Subcutaneous abdominal adipose tissue (tissue), 5 donors: ENCODE results near the gene GLRA3.
"Not testable (repeated sequence)": the region's sequence is repeated elsewhere in the genome, so short reads cannot be mapped to it uniquely, and the experiment has no call there.

ENCODE experiments used
- H3K27ac ChIP-seq: one replicate; pipeline ENCODE4 v1.7.0; 2013; ENCODE audit warnings: low read depth, mild to moderate bottlenecking, inconsistent platforms, low read length, moderate library complexity
- H3K27me3 ChIP-seq, 5 donors: one replicate each; pipeline ENCODE4 v1.7.0; 2013; ENCODE audit warnings: low read length in 5 of 5, inconsistent platforms in 1 of 5; ENCODE audit not compliant: control insufficient read depth in 5 of 5, insufficient read depth in 4 of 5
- H3K36me3 ChIP-seq, 5 donors: one replicate each; pipeline ENCODE4 v1.7.0; 2013; ENCODE audit warnings: low read length in 5 of 5; ENCODE audit not compliant: control insufficient read depth in 5 of 5, insufficient read depth in 5 of 5
- H3K4me1 ChIP-seq, 5 donors: one replicate each; pipeline ENCODE4 v1.7.0; 2013; ENCODE audit warnings: low read length in 5 of 5, mild to moderate bottlenecking in 3 of 5, moderate library complexity in 1 of 5; ENCODE audit not compliant: control insufficient read depth in 5 of 5, insufficient read depth in 5 of 5
- H3K4me3 ChIP-seq, 5 donors: one replicate each; pipeline ENCODE4 v1.7.0; 2013; ENCODE audit warnings: low read length in 5 of 5, low read depth in 1 of 5
- H3K9ac ChIP-seq, 5 donors: one replicate each; pipeline ENCODE4 v1.7.0; 2013; ENCODE audit warnings: low read length in 5 of 5, mild to moderate bottlenecking in 4 of 5, moderate library complexity in 3 of 5
- H3K9me3 ChIP-seq, 5 donors: one replicate each; pipeline ENCODE4 v1.7.0; 2013; ENCODE audit warnings: low read length in 5 of 5; ENCODE audit not compliant: control insufficient read depth in 5 of 5
- donor health status: healthy.
- donor health status: healthy.
- donor health status: healthy.
- donor health status: healthy.
- donor health status: healthy.

Gene GLRA3

DNA sequence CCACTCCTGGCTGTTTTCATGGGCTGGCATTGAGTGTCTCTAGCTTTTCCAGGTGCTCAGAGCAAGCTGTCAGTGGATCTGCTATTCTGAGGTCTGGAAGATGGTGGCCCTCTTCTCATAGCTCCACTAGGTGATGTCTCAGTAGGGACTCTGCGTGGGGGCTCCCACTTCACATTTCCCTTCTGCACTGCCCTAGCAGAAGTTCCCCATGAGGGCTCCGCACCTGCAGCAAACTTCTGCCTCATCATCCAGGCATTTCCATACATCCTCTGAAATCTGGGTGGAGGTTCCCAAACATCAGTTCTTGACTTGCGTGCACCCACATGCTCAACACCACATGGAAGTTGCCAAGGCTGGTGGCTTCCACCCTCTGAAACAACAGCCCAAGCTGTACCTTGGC, 13.8 kb downstream of the GLRA3 start:
- Histone ChIP-seq H3K9ac (no peak overlapping the region), H3K4me3 (no peak overlapping the region), H3K9me3 (peaks cover 0 to 8% (median 0%) of the 10 kb centered on the region in 5 donors), H3K36me3 (no peaks in the 10 kb centered on the region), H3K27ac (no peak overlapping the region), H3K4me1 (no peaks in the 10 kb centered on the region), H3K27me3 (no peaks in the 10 kb centered on the region)

DNA sequence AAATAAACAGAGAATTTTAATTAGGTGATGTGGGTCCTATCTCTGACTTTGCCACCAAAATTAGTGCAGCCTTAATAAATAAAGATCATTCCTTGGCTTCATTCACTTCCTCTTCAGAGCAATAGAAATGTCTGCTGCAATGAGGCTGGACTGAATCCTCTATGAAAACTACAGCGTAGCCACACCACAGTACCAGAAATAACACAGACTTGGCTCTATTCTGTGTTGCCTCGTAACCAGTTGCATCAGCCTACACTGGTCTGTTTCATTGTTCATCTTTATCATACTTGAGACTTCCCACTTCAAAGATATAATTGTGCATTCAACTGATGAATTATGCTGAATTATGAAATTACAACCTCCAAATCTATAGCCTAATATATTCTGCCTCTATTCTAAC, 15.8 kb downstream of the GLRA3 start:
- H3K9ac ChIP-seq, result no peak overlapping the region
- H3K4me3 ChIP-seq, result no peak overlapping the region
- no peaks in the 10 kb centered on the region for H3K4me1 ChIP-seq
- no peaks in the 10 kb centered on the region for H3K27me3 ChIP-seq
- H3K36me3 ChIP-seq, result no peaks in the 10 kb centered on the region
- peaks cover 0 to 8% (median 0%) of the 10 kb centered on the region in 5 donors for H3K9me3 ChIP-seq
- H3K27ac ChIP-seq, result no peak overlapping the region

DNA sequence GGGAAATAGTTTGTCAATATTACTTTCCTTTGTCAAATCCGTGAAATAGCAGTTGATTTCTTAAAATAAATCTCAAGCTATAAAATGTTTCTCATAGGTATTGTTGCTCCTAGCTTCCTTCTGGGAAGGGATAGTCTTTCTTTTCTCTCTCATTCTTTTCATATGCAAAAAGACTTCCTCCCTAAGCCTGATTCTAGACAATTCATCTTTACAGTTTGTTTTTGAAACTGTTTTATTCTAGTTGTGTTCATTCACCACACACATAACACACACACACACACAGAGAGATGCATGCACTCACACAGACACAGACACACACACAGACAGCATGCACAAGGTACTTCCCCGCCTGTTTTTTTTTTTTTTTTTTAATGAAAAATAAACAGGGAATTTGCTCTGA, 18.2 kb downstream of the GLRA3 start:
- Histone ChIP-seq H3K4me3 (no peak overlapping the region), H3K9me3 (peaks cover 0 to 8% (median 0%) of the 10 kb centered on the region in 5 donors), H3K9ac (no peak overlapping the region), H3K27ac (no peak overlapping the region), H3K4me1 (no peaks in the 10 kb centered on the region), H3K36me3 (no peaks in the 10 kb centered on the region), H3K27me3 (no peaks in the 10 kb centered on the region)

DNA sequence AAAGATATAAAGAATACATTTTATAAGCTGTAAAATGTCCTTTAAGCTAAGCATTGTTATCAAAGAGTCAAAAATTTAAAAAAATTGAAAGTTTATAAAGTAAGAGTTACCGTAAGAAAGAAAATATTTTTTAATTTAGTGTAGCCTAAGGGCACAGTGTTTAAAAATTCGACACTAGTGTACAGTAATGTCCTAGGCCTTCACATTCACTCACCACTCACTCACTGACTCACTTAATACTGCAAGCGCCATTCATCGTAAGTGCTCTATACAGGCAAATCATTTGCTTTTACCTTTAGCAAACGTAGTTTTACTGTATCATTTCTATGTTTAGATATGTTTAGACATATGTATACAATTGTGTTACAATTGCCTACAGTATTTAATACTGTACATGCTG, 20.2 kb downstream of the GLRA3 start:
- H3K9ac ChIP-seq, result no peak overlapping the region
- H3K4me3 ChIP-seq, result no peak overlapping the region
- peaks cover 0 to under 1% (median 0%) of the 10 kb centered on the region in 5 donors for H3K9me3 ChIP-seq
- no peak overlapping the region for H3K27ac ChIP-seq
- no peaks in the 10 kb centered on the region for H3K36me3 ChIP-seq
- no peaks in the 10 kb centered on the region for H3K27me3 ChIP-seq
- no peaks in the 10 kb centered on the region for H3K4me1 ChIP-seq

DNA sequence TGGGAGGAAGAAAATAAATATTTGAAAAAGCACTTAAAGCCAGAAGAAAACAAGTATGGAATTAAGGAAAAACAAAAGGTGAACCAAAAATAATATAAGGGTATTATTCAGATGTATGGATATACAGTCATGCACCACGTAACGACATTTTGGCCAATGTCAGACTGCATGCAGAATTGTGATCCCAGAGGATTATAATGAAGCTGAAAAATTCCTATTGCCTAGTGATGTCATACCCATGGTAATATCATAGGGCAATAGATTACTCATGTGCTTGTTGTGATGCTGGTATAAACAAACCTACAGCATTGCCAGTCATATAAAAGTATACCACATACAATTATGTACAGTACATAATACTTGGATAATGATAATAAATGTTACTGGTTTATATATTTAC, 20.9 kb downstream of the GLRA3 start:
- Histone ChIP-seq H3K4me3 (no peak overlapping the region), H3K9me3 (no peaks in the 10 kb centered on the region), H3K36me3 (no peaks in the 10 kb centered on the region), H3K27ac (no peak overlapping the region), H3K4me1 (no peaks in the 10 kb centered on the region), H3K27me3 (no peaks in the 10 kb centered on the region), H3K9ac (no peak overlapping the region)

DNA sequence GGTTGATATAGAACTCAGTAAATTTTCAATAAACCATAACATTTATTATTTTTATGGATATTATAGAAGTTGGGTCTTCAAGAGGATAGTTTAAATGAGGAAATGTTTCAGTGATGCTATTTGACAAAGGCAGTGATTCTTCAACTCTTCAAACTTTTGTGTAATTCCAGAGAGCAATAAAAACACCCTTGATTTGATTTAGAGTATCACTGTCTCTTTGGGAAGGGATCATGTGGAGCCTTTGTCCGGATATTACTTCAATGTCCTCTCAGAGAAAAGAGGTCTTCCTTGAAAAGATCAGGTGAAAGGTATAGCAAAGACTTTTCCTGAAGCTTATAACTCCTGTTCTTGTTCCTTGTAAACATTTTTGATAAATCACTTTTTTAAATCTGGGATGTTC, 23.3 kb downstream of the GLRA3 start:
- no peak overlapping the region for H3K9ac ChIP-seq

DNA sequence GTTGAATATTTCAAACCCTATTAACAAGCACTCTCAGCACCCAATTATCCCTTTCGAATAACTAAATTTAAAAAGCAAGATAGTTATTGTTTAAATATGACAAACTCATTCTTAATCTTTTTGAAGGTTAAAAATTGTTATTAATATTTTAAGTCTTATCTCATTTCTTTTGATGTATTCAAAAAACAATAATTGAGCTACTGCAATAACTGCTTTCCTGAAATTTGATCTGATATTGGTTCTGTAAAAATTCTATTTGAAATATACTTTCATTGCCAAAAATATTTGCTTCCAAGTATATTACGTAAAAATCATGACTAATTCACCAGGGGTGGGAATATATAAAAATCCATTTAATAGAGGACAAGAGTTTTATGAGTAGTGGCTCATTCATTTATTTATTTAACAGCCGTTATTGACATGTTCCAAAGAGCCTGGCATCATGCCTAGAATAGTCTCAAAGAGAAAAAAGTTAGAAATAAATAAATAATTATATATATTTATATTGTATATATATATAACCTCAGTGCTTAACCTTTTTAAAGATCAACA, 34.4 kb downstream of the GLRA3 start:
- Histone ChIP-seq H3K9me3 (no peaks in the 10 kb centered on the region), H3K27me3 (no peaks in the 10 kb centered on the region), H3K27ac (no peak overlapping the region), H3K9ac (no peak overlapping the region), H3K4me1 (no peaks in the 10 kb centered on the region), H3K4me3 (no peak overlapping the region), H3K36me3 (no peaks in the 10 kb centered on the region)

More for the DNA sequence above, 23.3 kb downstream of the GLRA3 start:
- Histone ChIP-seq H3K4me3 (no peak overlapping the region), H3K4me1 (no peaks in the 10 kb centered on the region), H3K36me3 (no peaks in the 10 kb centered on the region), H3K27ac (no peak overlapping the region), H3K9me3 (no peaks in the 10 kb centered on the region), H3K27me3 (no peaks in the 10 kb centered on the region)

DNA sequence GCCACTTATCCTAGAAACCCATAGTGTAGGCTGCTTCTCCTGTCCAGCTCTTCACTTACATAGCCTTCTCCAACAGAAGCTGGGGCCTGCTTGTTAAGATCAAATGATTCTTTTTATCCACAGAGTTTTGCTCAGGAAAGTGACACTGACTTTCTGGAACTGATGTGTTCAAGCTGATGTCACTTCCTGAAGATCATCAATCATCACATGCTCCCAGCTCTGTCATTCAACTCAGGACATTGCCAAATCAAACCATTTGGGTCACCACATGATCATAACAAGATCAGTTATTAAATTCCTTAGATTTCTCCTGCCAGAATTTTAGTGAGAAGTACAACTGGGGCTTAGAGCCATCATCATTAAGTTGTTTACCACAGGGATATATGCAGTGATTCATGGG, 39.4 kb downstream of the GLRA3 start:
- no peaks in the 10 kb centered on the region for H3K36me3 ChIP-seq
- no peaks in the 10 kb centered on the region for H3K27me3 ChIP-seq
- H3K27ac ChIP-seq, result no peak overlapping the region
- no peak overlapping the region for H3K4me3 ChIP-seq
- H3K9me3 ChIP-seq, result no peaks in the 10 kb centered on the region
- no peaks in the 10 kb centered on the region for H3K4me1 ChIP-seq
- no peak overlapping the region for H3K9ac ChIP-seq

DNA sequence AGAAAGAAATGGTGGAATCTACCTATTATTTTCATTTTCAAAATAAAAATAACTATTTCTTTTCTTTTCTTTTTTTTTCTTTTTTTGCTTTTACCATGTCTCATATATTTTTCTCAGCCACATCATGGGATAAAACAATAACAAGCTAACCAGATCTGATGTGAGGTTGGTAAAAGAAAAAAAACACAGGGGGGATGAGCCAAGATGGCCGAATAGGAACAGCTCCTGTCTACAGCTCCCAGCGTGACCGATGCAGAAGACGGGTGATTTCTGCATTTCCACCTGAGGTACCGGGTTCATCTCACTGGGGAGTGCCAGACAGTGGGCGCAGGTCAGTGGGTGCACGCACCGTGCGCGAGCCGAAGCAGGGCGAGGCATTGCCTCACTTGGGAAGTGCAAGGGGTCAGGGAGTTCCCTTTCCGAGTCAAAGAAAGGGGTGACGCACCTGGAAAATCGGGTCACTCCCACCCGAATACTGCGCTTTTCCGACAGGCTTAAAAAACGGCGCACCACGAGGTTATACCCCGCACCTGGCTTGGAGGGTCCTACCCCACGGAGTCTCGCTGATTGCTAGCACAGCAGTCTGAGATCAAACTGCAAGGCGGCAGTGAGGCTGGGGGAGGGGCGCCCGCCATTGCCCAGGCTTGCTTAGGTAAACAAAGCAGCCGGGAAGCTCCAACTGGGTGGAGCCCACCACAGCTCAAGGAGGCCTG, 50.6 kb downstream of the GLRA3 start:
- H3K9me3 ChIP-seq, H3K4me3 ChIP-seq, H3K27me3 ChIP-seq, H3K9ac ChIP-seq, H3K4me1 ChIP-seq, H3K36me3 ChIP-seq, H3K27ac ChIP-seq: not testable (repeated sequence)

DNA sequence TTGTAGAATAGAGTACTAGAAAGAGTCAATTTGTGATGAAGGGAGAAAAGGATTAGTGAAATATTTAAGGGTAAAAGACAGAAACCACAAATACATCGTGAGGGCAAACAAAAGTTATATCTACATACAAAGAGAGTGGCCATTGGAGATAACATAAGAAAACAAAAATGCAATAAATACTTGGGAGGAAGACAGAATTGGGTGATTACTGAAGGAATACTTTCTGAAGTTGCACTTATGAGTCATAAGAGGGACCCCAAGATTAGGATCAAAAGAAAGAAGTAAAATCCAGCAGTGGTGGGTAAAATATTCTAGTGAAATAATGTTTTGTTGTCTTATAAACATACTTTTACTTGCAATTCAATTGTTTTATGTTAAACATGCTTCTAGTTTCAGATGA, 53.7 kb downstream of the GLRA3 start:
- Histone ChIP-seq H3K36me3 (no peaks in the 10 kb centered on the region), H3K4me3 (no peak overlapping the region), H3K9me3 (no peaks in the 10 kb centered on the region), H3K27ac (no peak overlapping the region), H3K9ac (no peak overlapping the region), H3K27me3 (no peaks in the 10 kb centered on the region), H3K4me1 (no peaks in the 10 kb centered on the region)
